ENCODE data around the gene GFRA1.

DNA sequence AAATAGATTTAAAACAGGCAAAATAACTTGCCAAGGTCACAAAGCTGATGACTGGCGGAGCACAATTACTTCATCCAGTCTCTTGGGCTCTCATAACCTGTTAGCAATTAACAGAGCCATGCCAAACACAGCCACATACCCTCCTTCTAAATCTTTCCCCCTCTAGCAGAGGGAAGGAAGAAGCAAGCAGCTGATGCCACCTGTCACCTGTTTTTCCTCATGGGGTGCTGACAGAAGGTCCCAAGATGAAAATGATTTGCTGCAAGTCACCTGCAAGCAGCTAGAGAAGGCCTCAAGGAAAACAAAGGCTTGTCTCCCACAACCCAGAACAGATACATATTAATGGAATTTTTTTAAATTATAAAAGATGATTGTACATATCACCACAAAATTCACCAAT lies 117.8 kb downstream of the GFRA1 start:
- TF ChIP-seq, protein P1, sequence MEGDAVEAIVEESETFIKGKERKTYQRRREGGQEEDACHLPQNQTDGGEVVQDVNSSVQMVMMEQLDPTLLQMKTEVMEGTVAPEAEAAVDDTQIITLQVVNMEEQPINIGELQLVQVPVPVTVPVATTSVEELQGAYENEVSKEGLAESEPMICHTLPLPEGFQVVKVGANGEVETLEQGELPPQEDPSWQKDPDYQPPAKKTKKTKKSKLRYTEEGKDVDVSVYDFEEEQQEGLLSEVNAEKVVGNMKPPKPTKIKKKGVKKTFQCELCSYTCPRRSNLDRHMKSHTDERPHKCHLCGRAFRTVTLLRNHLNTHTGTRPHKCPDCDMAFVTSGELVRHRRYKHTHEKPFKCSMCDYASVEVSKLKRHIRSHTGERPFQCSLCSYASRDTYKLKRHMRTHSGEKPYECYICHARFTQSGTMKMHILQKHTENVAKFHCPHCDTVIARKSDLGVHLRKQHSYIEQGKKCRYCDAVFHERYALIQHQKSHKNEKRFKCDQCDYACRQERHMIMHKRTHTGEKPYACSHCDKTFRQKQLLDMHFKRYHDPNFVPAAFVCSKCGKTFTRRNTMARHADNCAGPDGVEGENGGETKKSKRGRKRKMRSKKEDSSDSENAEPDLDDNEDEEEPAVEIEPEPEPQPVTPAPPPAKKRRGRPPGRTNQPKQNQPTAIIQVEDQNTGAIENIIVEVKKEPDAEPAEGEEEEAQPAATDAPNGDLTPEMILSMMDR (IDR thresholded peaks at IDR 0.05), result no peak
- no peak for TF ChIP-seq POLR2A (IDR thresholded peaks at IDR 0.05)
